HepG2 (cell line): ENCODE results near the gene RAB34. TPM values are rescaled to one million over a fixed set of nuclear protein-coding genes. Genes with fewer than 3 reads are reported as not detected.

Source experiments
- PRMT3 ChIP-seq: sonication (generic); formaldehyde crosslinking; IDR thresholded peaks from 2 replicates; pipeline ENCODE4 v1.8.1; 2022; ENCODE audit warnings: low read depth, mild to moderate bottlenecking, moderate library complexity, missing genetic modification reagents, borderline replicate concordance
- PTBP1 ChIP-seq: fragments of 200-400 bp; formaldehyde crosslinking; IDR thresholded peaks from 2 replicates; pipeline ENCODE4 v1.6.1; 2018; ENCODE audit warnings: low read length, low read depth; ENCODE audit not compliant: poor library complexity, severe bottlenecking
- ZFAT ChIP-seq: sonication (generic); formaldehyde crosslinking; conservative IDR thresholded peaks from 2 replicates; pipeline ENCODE4 v1.8.1; 2023; ENCODE audit warnings: missing genetic modification reagents, inconsistent platforms
- ZNF720 ChIP-seq: sonication (generic); formaldehyde crosslinking; IDR thresholded peaks from 2 replicates; pipeline ENCODE4 v1.4.0; 2020; ENCODE audit warnings: missing genetic modification reagents
- ZNF883 ChIP-seq: sonication (generic); formaldehyde crosslinking; IDR thresholded peaks from 2 replicates; pipeline ENCODE4 v1.5.1; 2020; ENCODE audit warnings: mild to moderate bottlenecking, missing genetic modification reagents; ENCODE audit errors: not compliant biosample characterization
- polyA plus RNA-seq, 8 experiments: library from polyadenylated mRNA; depleted of rRNA in 3 of 8; stranded (reverse) in 7 of 8; unstranded in 1 of 8; fragments of >200 nt; fragmentation: Illumina TruSeq in 4 of 8; extraction: Trizol in 4 of 8; gene quantifications; 2 replicates each; pipeline versions ENCODE4 v1.2.1 to v1.2.3, GENCODE V29; 2011 to 2016; ENCODE audit warnings: low read depth in 4 of 8, missing spikeins in 1 of 8, mixed read lengths in 1 of 8; ENCODE audit not compliant: insufficient read depth in 1 of 8
- total RNA-seq, 5 experiments: library from RNA; depleted of rRNA; stranded (reverse); fragments of >200 nt; fragmentation: Illumina TruSeq; extraction: Trizol; gene quantifications; 2 replicates each; pipeline ENCODE4 v1.2.3, GENCODE V29; 2016; ENCODE audit warnings: low read depth in 1 of 5
- TF ChIP-seq, protein P1 (sequence below): sonication (generic); formaldehyde crosslinking; IDR thresholded peaks from 2 replicates; pipeline ENCODE4 v1.5.1; 2020; ENCODE audit warnings: missing genetic modification reagents, mild to moderate bottlenecking, borderline replicate concordance
- TF ChIP-seq, protein P2 (sequence below), 2 experiments: fragments of 450-650 bp in 1 of 2; sonication (generic) in 1 of 2; formaldehyde crosslinking; IDR thresholded peaks; 2 replicates each; pipeline versions ENCODE4 v1.5.0 to v1.8.0; 2020 to 2022; ENCODE audit warnings: mild to moderate bottlenecking in 1 of 2, missing genetic modification reagents in 1 of 2
- TF ChIP-seq, protein P3 (sequence below): sonication (generic); formaldehyde crosslinking; IDR thresholded peaks from 2 replicates; pipeline ENCODE4 v1.5.0; 2020; ENCODE audit warnings: missing genetic modification reagents, mild to moderate bottlenecking, borderline replicate concordance
- TF ChIP-seq, protein P4 (sequence below): sonication (generic); formaldehyde crosslinking; IDR thresholded peaks from 2 replicates; pipeline ENCODE4 v1.4.0; 2020; ENCODE audit warnings: mild to moderate bottlenecking, missing genetic modification reagents

The RAB34 gene
- total and polyA plus RNA-seq, 2 of the 13 experiments (the other 11 are each of a cell fraction or from before 2014, with no cell fraction given): 0.49 TPM; not detected in 1

DNA sequence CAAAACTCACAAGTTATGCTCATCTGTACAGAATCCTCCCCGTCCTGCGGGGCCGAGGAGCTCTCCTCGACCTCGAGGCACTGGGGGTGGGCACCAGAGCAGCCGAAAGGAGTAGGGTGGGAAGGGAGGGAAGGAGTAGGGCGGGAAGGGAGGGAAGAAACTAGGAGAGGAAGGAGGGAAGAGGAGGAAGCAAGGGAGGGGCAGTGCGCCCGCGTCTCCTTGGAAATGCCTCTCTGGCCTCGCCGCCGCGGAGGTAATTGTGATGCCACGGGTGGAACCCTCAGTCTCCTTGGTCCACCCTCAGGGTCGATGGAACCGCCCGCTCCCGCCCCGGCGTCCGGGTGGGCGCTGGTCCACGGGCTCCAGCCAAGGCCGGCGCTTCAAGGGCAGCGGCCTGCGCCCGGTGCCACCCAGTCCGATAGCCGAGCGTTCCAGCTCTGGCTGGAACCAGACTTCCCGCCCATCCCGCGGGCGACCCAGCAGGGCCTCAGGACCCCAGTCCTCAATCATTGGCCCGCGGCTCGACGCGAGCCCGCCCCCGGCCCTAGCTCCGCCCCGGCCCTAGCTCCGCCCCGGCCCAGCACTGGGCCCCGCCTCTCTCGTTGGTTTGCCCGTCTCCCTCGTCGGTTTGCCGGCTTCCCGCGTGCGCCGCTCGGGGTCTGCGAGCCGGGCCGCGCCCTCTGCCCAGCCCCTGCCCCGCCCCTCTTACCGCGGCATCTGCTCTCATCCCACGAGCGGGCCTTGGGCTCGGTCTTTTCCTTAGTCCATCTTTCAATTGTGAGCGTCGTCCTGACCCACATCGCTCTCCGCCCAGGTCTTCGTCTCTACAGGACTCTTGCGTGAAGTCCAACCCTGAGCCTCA lies 6.6 kb downstream of the RAB34 start (continued):
- TF ChIP-seq, protein P1, sequence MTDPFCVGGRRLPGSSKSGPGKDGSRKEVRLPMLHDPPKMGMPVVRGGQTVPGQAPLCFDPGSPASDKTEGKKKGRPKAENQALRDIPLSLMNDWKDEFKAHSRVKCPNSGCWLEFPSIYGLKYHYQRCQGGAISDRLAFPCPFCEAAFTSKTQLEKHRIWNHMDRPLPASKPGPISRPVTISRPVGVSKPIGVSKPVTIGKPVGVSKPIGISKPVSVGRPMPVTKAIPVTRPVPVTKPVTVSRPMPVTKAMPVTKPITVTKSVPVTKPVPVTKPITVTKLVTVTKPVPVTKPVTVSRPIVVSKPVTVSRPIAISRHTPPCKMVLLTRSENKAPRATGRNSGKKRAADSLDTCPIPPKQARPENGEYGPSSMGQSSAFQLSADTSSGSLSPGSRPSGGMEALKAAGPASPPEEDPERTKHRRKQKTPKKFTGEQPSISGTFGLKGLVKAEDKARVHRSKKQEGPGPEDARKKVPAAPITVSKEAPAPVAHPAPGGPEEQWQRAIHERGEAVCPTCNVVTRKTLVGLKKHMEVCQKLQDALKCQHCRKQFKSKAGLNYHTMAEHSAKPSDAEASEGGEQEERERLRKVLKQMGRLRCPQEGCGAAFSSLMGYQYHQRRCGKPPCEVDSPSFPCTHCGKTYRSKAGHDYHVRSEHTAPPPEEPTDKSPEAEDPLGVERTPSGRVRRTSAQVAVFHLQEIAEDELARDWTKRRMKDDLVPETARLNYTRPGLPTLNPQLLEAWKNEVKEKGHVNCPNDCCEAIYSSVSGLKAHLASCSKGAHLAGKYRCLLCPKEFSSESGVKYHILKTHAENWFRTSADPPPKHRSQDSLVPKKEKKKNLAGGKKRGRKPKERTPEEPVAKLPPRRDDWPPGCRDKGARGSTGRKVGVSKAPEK (CRISPR knock-in tag): no peak
- TF ChIP-seq ZNF883 (CRISPR knock-in tag): peak; percentile 81
- TF ChIP-seq, protein P2, sequence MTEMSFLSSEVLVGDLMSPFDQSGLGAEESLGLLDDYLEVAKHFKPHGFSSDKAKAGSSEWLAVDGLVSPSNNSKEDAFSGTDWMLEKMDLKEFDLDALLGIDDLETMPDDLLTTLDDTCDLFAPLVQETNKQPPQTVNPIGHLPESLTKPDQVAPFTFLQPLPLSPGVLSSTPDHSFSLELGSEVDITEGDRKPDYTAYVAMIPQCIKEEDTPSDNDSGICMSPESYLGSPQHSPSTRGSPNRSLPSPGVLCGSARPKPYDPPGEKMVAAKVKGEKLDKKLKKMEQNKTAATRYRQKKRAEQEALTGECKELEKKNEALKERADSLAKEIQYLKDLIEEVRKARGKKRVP (CRISPR knock-in tag; IDR thresholded peaks at IDR 0.05): no peak
- TF ChIP-seq, protein P3, sequence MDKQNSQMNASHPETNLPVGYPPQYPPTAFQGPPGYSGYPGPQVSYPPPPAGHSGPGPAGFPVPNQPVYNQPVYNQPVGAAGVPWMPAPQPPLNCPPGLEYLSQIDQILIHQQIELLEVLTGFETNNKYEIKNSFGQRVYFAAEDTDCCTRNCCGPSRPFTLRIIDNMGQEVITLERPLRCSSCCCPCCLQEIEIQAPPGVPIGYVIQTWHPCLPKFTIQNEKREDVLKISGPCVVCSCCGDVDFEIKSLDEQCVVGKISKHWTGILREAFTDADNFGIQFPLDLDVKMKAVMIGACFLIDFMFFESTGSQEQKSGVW: no peak
- TF ChIP-seq PRMT3: no peak
- TF ChIP-seq ZFAT (CRISPR knock-in tag): no peak
- TF ChIP-seq, protein P4, sequence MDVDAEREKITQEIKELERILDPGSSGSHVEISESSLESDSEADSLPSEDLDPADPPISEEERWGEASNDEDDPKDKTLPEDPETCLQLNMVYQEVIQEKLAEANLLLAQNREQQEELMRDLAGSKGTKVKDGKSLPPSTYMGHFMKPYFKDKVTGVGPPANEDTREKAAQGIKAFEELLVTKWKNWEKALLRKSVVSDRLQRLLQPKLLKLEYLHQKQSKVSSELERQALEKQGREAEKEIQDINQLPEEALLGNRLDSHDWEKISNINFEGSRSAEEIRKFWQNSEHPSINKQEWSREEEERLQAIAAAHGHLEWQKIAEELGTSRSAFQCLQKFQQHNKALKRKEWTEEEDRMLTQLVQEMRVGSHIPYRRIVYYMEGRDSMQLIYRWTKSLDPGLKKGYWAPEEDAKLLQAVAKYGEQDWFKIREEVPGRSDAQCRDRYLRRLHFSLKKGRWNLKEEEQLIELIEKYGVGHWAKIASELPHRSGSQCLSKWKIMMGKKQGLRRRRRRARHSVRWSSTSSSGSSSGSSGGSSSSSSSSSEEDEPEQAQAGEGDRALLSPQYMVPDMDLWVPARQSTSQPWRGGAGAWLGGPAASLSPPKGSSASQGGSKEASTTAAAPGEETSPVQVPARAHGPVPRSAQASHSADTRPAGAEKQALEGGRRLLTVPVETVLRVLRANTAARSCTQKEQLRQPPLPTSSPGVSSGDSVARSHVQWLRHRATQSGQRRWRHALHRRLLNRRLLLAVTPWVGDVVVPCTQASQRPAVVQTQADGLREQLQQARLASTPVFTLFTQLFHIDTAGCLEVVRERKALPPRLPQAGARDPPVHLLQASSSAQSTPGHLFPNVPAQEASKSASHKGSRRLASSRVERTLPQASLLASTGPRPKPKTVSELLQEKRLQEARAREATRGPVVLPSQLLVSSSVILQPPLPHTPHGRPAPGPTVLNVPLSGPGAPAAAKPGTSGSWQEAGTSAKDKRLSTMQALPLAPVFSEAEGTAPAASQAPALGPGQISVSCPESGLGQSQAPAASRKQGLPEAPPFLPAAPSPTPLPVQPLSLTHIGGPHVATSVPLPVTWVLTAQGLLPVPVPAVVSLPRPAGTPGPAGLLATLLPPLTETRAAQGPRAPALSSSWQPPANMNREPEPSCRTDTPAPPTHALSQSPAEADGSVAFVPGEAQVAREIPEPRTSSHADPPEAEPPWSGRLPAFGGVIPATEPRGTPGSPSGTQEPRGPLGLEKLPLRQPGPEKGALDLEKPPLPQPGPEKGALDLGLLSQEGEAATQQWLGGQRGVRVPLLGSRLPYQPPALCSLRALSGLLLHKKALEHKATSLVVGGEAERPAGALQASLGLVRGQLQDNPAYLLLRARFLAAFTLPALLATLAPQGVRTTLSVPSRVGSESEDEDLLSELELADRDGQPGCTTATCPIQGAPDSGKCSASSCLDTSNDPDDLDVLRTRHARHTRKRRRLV (CRISPR knock-in tag): 0 out of 2 replicates have a peak, but pooled peaks have one; percentile 11
- no peak for TF ChIP-seq ZNF720 (CRISPR knock-in tag)
- TF ChIP-seq PTBP1: no peak
